HG02642 (cell line): ENCODE results near the gene TPRA1.

Source experiments
- ATAC-seq: cut with Tn5 transposase; IDR thresholded peaks from one replicate; pipeline ENCODE4 v1.9.1; 2021; ENCODE audit warnings: mild to moderate bottlenecking; ENCODE audit not compliant: unreplicated experiment, poor library complexity

The TPRA1 gene

DNA sequence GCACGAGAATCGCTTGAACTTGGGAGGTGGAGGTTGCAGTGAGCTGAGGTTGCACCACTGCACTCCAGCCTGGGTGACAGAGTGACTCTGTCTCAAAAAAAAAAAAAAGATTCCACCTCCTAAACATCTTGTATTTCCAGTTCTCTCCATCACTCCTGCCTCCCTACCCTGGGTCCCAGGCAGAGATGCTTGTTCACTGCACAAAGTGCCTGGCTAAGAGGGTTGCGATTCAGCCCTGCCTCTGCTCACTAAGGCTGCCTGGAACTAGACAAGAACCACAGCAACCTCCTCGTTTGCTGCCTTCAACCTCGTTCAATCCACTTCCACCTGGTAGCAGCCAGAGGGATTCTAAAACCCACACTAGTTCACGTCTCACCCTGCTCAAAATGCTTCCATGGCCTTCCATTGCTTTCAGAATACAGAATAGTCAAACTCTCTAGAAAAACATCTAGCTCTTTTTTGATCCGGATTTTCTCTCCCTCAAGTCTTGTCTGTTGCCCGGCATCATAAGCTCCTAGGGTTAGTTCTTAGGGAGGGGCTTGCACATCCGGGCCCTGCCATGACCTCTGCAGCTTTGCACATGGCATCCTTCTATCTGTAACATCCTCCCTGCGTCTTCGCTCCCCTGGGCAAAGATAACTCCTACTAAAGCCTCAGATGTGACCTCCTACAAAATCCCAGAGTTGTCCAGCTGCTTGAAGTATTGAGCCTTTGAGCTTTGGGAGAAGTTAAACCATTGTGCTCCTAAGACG is 6.7 kb upstream of the TPRA1 start:
- ATAC-seq = no peak

DNA sequence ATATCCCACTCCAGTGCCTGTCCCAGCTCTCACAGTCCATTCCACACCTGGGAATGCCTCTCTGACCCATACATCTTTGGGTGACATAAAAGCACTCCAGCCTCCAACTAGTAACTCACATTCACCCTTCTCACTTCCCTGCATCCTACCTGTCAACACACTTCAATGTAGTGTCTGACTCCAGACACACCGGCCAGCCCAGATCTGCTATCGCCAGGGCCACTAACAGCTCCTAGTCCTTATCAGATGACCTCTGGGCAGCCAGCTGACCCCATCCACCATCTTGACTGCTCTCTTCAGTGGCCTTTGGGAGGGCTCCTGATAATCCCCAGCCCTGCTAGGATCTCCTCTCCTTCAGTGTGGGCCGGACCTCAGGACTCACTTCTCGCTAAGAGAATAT is 4.8 kb upstream of the TPRA1 start:
- no peak for ATAC-seq

DNA sequence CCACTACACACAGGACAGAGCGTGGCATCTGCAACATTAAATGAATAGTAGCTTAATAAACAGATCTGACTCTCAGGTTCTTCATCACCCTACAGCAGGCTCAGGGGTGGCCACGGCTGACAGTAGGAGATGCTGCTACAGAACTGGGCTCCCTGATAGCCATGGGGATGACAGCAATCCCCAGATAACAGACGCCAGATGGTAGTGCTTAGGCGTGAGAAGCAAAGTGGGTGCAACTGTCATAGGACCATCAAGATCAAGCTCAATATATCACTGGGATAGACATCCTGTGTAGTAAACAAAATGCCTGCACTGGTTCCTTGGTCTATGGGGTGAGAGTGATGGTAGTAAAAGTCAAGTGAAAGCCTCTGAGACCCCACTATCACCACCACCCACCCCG is 2.6 kb upstream of the TPRA1 start:
- ATAC-seq = no peak

DNA sequence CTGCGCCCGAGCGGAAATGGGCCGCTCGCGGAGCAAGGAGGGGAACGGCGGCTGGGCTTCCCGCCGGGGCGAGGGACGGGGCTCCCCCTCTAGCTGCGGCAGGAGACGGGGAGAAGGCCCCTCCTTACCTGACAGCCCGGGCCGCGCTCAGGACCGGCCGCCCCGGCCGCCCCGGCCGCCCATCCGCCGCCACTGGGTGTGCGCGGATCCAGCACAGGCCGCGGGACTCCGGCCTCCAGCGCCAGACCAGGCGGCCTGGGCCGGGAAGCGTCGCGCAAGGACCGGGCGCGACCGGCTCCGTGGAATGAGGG is 296 bp downstream of the TPRA1 start:
- peak; percentile 43 for ATAC-seq

DNA sequence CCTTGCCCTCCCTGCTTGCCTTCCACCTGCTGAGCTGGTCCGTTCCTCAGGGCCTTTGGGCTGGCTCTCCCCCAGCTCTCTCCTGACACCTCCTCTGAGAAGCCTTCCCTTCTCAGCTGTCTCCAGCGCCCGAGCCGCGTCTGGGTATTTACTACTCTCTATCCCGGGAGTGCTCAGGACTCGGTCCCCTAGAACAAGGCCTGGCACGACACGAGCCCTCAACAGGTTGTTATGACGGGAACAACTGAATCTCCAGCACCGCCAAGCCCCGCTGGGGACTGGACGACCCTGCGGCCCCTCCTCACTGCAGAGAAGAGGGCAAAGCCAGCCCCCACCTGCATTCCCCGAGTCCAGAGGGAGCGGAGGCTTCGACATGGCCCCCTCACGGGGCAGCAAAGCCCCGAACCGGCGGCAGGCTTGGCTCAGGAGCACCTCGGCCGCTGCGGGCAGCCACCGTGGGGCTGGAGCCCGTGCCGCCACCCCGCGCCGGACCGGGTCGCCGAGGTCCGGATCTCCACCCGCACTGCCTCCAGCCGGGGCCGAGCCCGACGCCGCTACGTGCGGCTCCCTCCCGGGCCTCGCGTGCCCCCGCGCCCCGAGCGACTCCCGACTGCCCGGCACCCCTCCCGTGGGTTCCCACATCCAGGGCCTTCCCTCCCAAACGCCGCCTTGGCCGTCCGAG is 792 bp downstream of the TPRA1 start:
- peak; percentile 5 for ATAC-seq

DNA sequence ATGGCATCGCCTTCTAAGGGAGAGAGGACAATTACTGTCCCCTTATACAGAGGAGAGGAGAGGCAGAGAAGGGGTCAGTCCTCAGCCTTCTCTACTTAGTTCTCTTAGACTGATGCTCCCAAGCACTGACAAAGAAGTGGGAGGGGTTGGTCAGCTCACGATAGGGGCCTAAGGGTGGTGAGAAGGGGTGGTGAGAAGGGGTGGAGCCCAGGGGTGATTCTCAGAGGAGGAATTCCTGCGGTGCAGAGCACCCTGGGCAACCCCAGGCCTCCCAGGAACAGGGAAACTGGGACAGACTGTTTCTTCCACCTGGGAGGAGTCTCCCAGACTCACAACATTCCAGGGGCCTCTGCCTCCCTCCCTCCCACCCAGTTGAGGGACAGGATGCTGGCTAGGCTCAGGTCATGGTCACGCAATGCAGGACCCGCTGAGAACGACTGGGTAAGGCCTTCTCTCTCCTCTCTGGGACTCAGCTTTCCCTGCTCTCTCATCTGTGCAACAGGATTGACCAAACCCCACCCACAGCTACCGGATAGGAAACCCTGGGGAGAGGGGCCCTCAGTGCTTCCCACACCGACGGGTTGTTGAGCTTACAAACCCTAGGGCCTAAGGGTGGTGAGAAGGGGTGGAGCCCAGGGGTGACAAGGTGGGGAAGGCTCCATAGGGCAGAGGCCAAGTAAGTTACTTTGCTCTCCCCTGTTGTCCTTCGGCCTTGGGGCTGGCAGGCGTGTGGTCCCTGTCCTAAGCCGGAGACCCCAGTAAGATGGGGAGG is 1.5 kb downstream of the TPRA1 start:
- ATAC-seq = no peak

DNA sequence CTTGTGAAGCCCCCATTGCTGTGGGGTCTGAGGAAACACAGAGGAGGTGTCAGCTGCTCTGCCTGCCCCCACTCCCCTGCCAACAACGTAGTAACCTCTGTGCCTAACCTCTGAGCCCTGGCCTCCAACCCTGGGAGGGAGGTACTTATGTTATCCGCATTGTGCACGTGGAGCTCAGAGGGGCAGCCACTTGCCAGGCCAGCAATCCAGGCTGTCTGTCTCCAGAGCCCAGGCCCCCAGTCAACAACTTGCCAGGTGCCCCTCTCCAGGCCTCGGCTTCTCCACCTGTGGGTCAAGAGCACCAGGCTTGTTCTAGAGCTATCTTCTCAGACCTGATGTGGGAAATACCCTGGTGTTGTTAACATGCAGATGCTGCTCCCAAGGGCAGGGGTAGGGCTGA is 2.7 kb downstream of the TPRA1 start:
- no peak for ATAC-seq

DNA sequence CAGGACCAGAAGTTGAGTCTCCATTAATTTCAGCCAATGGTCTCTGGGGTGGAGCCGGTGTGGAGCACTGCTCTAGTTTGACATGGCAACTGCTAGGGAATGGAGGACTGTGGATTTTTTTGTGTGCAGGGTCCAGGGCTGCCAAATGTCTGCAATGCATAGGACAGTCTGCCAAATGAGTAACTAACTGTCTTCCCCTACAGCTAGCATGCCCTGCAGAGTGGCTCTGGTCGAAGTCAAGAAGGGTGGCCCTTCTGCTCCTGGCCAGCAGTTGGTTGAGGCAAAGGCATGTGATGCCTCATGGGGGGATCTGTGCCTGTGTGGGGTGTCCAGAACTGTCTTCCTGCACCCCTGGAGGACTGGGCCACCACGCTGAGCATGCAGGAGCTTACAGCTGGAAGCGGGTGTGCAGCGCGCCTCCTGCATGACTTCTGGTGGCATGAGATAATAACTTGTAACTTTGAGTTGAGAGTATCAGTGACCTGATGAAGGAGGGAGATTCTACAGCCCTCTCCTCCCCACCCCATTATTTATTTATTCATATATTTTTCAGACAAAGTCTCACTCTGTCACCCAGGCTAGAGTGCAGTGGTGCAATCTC is 4.6 kb downstream of the TPRA1 start:
- no peak for ATAC-seq

DNA sequence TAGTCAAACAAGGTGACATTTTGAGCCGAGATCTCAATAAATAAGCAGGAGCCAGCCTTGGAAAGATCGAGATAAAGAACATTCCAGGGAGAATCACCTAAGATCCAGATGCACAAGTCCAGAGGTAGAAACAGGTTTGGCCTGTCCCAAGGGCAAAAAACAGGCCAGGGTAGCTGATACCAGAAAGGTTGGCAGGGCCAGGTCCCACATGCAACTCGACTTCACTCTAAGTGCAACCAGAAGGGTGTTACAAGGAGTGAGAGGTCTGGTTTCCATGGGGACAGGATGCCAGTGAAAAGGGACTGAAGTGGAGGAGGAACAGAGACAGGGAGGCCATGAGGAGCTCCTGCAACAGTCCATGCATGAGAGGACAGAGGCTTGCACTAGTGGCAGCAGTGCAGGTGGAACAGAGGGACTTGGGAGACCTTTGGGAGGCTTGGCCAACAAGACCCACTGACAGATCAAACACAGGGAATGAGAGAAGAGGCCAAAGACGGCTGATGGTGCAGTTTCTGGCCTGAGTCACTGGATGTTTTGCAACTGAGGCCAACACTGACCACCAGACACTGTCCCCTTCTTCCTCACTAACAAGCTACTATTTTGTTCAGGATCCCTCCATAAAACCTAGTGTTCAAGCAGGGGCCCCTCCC is 5.2 kb downstream of the TPRA1 start:
- no peak for ATAC-seq

DNA sequence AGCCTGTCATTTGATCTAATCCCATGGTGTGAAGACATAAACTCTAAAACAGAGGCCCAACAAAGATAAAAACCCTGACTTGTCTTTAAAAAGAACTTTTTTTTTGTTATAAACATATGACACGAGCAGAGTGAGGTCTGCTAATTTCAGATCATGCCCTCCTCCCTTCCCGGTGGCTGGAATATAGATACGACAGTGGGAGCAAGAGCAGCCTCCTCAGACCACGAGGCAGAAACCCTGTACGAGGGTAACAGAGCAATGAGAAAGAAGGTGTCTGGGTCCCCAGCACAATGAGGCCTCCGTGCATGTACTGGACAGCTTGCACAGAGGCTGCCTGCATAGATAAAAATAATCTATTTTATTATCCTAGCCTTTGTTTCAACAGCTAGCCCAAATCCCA is 5.8 kb downstream of the TPRA1 start:
- no peak for ATAC-seq

DNA sequence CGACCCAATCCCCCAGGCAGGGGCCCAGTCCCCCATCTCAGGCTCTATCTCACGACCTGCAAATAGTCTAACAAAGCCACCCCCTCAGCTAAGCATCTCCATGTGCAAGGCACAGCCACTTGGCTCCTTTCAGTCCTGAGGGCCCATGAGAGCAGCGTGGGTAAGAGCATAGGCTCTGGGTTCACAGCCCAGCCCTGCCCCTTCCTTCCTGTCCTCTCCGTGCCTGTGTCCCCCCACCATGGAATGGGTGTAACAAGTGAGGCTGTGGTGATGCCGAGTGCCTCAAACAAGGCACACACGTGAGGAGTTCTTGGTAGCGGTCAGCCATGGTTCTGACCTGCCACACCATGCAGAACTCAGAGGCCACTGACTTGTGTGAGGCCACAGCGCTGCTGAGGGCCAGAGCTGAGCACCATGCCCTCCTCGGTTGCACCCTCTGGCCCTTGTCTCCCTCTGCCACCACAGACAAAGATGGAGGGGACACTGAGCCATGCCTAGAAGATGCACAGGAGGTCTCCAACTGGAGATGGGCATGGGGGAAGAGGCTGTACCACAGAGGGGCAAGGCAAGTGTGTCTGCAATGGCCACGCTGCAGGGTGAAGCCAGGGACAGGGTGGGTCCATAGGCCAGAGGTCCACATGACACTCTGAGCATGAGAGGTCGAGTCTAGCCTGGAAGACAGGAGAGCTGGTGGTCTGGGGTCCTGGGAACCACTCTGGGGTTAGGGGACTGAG is 10.0 kb downstream of the TPRA1 start:
- no peak for ATAC-seq

DNA sequence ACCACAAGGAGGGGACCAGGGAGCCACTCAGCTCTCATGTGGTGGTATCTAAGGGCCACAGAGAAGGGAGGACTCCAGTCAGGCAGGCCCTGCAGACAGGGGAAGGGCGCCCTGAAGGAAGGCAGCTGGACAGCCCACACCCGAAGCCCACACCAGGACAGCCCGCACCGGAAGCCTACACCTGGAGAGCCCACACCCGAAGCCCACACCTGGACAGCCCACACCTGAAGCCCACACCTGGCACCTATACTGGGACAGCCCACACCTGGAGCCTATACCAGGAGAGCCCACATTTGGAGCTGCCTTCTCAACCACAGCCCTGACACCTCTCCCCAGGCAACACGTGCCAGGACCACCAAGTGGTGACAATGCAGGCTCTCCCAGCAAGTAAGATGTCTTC is 11.7 kb downstream of the TPRA1 start:
- ATAC-seq = no peak

DNA sequence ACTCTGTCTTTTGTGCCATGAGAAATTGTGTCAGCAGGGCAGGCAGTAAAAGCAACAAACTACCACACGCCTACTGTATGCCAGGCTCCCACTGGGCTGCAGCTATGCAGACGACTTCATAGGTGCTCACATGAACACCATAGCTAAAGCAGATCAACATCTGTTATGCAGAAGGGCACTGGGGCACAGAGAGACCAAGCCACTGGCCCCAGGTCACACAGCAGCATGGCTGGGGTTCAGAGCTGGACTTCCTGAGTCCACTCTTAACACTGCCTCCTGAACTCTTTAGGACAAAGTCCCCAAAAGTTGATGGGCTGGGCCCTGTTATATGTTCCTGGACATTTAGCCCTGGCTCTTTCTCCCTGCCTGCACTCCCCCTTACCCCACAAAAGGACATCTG is 12.4 kb downstream of the TPRA1 start:
- no peak for ATAC-seq

DNA sequence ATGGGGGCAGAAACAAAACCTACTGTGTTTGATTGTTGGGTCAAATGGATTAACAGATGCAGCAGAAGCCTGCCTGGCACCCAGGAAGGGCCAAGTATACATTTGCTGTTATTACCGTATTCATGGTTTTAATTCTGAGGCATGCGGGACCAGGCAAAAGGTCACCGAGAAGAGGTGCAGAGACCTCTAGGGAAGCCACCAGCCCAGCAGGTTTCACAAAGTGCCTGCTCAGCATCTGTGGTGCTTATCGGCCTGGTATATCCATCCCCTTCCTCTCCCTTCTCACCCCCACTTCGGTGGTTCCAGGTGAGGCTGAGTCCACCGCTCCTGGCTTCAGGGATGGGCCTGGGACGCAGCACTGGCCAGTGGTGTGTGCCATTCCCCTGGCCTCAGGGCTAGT is 13.1 kb downstream of the TPRA1 start:
- no peak for ATAC-seq

DNA sequence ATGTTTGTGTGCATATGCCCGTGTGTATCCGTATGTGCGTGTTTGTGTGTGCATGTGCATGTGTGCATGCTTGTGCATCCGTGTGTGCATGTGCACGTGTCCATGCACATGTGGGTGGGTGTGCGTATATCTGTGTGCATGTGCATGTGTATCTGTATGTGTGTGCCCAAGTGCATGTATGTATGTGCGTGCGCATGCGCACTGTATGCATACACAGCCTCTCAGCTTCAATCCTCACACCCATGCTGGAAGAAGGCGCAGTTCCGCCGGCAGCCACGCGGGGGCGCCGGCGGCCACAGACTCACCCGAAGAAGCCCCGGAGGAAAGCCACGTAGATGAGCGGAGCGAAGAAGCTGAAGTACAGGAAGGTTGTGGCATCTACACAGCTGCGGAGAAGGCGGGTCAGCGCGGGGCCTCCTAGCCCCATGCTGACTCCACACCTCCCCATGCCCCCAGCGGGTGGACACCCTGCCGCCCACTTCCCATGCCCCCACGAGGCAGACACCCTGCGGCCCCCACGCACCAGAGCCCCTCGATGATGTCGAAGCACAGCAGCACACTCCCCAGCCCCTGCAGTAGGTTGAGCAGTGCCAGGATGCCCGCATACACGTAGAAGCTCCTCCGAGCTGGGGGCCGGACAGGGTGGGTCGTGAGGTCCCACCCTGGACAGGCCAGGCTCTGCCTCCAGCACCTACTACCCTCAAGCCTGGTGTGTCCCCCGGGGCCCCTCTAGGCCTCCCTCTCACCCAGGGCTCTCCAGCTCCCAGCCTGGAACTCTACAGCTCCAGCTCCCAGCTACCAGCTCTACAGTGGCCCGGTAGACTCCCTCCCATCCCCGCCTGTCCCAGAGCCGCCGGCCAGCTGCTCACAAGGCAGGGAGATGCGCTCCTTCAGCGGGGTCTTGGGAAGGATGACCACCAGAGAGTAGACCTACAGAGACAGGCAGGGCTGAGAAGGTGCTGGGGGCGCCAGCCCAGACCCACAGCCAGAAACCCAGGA is 15.4 kb downstream of the TPRA1 start:
- ATAC-seq = peak; percentile 78

DNA sequence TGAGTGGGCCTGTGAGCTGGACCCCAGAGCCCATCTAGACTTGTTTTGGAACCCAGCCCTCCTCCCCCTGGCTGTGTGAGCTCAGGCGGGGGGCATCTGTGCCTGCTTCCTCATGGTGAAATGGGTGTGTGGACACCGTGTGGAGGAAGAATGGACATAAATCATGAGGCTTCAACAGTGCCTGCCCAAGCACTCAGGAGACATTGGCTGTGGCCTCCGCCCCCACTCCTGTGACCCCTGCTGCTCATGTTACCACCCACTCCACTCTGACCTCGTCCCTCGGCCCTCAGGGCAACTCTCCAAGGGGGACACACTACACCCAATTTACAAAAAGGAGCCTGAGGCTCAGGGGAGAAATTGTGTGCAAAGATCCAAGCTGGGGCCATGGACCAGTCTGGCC is 16.6 kb downstream of the TPRA1 start:
- ATAC-seq = no peak

DNA sequence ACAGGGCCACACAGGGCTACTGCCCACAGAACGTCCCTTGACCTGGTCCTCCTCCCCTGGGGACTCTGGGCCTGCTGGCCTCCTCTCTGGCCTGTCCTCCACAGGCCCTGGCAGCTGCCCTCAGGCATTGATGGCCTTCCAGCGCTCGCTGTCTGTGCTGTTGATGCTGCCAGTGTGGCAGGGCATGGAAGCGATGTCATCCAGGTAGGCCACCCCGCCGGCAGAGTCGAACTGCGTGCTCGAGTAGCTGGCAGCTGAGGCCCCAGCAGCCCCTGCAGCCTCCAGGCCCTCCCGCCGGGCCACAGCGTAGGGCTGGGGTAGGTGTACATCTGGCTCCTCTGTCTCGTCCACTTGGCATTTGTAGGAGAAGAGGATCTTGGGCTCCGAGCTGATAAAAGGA is 17.1 kb downstream of the TPRA1 start:
- no peak for ATAC-seq

DNA sequence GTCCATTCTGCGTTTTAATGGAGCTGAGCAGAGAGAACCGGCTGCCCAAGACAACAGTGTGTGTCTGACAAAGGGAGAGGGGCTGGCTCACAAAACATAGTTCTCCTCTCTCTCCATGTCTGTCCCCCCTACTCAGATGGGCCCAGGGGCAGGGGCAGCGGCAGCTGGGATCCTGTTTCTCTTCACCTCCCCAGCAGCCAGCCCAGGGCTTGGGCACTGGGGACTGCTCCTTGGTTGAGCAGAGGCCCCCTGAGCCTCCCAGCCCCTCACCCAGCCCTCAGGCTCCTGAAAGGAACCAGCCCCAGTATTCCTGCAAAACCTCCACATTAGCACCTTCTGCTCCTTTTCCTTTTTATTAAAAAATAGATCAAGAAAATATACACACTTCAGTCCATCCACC is 17.8 kb downstream of the TPRA1 start:
- no peak for ATAC-seq

DNA sequence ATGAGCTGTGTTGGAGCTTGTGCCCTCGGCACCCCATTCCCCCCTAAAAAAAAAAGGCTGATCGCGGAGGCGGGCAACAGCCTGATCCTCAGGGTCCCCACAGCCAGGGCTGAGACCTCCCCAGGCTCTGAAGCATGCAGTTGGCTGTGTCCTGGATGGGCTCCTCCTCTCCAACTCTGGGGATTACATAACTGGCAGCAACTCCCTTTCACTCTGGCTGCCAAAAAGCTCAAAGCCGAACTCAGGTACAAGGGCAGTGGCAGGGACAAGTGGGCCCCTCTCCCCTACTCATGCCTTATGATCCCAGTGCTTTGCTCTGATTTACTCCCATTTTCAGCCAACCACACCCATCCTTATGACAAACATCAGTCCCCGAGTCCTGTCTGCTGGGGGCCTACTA is 18.3 kb downstream of the TPRA1 start:
- no peak for ATAC-seq
